Epithelial cell of proximal tubule (primary cell): ENCODE data around the gene ZIC5. TPM values are rescaled to one million over a fixed set of nuclear protein-coding genes. Genes with fewer than 3 reads are reported as not detected.

Experiments used
- DNase-seq: peaks from one replicate; pipeline ENCODE4 v3.0.0-alpha.2; 2011; ENCODE audit warnings: low read depth
- H3K4me3 ChIP-seq: 2 replicates; pipeline ENCODE4 v1.5.1; 2011; ENCODE audit warnings: low read depth, mild to moderate bottlenecking, low read length
- total RNA-seq: library from RNA; depleted of rRNA; stranded (reverse); fragments of >200 nt; gene quantifications from 2 replicates; pipeline ENCODE4 v1.2.3, GENCODE V29; 2015
- TF ChIP-seq, protein P1 (sequence below): conservative IDR thresholded peaks from 2 replicates; pipeline ENCODE4 v1.5.1; 2012; ENCODE audit warnings: low read depth, mild to moderate bottlenecking, low read length

ZIC5 gene
- total RNA-seq, 1 donor from 2014 or later, result not detected

DNA sequence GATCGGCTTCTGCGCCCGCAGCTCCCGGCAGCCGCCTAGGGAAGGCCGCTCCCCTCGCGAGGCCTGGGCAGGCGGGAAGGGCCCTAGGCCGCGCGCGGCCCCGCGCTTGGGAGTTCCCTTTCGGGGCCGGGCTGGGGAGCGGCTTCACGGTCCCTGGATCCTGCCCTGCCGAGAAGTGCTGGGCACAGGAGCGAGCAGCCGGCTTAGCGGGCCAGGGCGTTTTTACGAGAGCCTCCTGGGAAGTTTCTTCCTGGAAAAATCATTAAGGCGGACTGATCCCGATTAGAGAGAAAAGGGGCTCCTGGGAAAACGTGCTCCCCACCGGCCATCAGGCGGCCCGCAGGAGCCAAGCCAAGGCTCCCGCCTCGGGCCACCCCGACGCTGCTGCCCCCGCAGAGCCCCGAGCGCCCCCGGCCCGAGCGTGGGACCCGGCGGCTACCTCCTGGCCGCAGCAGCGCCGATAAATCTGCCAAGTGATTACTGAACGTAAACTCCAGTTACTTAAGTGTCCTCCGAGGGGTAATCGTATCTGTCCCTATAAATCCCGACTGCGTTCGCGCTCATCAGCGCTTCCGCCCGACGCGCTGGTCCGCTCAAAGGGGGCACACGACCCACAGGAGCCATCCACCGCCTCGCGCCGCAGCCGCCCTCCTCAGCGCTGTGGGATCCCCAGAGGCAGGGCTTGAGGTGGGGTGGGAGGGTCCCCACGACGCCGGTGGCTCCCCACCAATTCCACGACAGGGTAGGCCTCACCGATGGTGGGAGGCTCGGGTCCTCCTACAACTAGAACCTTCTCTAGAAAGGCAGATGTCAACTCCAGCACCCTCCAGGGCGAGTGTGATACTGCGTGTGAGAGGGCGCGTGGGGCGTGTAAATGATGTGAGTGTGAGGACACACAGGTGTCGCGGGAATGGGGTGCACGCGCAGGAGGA lies 2.8 kb downstream of the ZIC5 start:
- TF ChIP-seq, protein P1, sequence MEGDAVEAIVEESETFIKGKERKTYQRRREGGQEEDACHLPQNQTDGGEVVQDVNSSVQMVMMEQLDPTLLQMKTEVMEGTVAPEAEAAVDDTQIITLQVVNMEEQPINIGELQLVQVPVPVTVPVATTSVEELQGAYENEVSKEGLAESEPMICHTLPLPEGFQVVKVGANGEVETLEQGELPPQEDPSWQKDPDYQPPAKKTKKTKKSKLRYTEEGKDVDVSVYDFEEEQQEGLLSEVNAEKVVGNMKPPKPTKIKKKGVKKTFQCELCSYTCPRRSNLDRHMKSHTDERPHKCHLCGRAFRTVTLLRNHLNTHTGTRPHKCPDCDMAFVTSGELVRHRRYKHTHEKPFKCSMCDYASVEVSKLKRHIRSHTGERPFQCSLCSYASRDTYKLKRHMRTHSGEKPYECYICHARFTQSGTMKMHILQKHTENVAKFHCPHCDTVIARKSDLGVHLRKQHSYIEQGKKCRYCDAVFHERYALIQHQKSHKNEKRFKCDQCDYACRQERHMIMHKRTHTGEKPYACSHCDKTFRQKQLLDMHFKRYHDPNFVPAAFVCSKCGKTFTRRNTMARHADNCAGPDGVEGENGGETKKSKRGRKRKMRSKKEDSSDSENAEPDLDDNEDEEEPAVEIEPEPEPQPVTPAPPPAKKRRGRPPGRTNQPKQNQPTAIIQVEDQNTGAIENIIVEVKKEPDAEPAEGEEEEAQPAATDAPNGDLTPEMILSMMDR, result no peak
- no peak for DNase-seq
- peak overlapping the region; percentile 22 for H3K4me3 ChIP-seq

DNA sequence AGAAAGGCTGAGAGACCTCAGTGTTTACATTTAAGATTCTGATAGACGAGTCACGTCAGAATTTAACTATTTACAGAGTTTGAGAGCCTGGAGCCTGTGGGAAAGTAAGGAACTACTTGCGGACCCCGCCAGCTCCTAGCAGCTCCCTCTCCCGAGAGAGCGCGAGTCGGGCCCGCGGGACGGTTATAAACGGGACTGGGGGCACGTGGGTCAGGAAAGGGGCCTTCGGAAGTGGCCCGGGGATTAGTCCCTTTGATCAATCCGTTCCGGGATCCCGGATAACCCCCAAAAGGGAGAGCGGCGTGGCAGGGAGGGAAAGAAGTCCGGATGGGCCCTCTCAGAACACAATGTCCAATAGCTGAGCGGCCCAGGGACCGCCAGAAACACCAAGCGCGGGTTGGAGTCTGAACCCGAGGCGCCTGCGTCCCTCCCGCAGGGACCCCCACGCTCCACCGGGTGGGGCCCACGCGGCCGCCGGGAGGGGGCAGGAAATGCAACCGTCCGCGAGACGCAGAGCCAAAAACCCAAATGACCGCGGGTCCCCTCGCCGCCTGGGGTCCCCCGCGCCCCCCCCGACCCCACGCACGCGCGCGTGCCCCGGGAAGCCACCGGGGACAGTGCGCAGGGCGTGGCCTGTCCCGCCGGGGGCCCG lies 3.6 kb downstream of the ZIC5 start:
- peak overlapping the region; percentile 22 for H3K4me3 ChIP-seq
- no peak for DNase-seq
- TF ChIP-seq, protein P1, result no peak

DNA sequence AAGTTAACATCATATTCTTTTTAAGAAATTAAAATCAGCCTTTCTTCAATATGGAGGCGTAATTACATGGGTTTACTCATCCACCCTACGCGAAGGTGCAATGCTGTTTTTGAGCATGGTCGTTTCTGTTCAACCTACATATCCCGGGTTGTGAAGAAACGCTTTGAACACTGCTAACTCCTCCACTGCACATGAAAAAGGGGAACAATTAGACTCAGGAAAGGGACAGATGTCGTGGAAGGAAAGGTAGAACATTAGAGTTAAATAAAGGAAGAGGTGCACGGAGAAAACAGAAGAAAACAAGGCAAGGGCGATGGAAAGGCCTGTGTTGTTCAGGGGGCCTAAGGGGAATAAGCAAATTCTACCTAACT lies 4.1 kb downstream of the ZIC5 start:
- TF ChIP-seq, protein P1, result no peak
- DNase-seq, result no peak
- H3K4me3 ChIP-seq, result no peak overlapping the region

DNA sequence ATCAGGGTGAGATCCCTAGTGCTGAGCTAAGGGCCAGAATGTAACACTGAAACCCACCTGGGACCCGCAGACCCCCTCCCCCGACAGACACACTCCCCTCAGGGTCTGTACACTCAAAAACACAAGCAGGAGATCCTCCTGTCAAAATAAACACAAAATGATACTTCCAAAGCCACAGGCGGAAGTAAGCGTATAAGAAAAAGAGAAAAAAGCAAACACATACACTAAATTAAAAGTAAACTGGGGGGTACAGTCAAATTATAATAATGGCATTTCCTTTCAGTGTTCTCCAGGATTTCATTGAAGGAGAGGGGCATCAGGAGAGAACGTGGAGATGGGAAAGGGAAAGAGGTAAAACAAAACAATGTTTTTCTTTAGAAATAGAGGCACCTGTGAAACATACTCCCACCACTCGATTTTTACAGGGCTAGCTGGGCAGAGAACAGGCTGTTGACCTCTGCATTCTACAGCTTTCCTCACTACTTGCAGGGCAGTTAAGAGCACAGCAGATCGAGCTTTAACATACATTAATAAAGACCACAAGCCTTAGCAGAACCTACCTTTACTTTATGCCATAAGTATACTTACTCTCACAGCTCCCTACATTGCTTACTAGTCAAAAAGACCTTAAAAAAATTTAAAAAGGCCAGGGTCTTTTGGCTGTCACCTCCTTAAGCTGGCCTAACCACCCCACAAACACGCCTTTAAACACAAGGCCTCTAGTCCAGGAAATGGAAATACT lies 5.3 kb downstream of the ZIC5 start:
- DNase-seq, result no peak
- TF ChIP-seq, protein P1, result no peak
- H3K4me3 ChIP-seq, result no peak overlapping the region

DNA sequence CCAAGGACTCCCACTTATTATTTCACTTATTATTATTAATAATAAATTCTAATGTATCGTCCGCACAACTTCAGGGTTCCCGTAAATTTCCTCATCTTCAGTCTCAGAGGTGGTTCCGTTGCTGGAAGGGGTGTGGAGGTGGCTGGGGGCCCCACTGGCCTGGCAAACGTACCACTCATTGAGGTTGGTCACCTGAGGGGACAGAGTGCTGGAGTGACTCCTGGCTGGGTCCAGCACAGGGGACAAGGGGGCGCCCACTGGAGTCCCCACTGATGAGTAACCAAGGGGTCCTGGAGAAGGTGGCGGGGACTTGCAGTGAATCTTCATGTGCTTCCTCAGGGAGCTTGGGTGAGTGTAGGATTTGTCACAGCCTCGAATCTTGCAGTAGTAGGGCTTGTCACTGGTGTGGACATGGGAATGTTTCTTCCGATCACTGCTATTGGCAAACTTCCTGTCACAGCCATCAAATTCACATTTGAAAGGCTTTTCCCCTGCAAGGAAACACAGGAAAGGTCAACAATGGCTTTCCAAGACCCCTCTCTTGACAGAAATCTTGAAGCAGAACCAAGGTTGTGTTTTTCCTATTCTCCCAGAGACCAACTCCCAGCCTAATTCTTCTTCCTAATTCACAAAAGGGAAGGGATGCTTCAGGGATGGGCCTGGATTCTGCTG lies 6.1 kb downstream of the ZIC5 start:
- DNase-seq, result no peak
- TF ChIP-seq, protein P1, result no peak
- H3K4me3 ChIP-seq, result no peak overlapping the region

DNA sequence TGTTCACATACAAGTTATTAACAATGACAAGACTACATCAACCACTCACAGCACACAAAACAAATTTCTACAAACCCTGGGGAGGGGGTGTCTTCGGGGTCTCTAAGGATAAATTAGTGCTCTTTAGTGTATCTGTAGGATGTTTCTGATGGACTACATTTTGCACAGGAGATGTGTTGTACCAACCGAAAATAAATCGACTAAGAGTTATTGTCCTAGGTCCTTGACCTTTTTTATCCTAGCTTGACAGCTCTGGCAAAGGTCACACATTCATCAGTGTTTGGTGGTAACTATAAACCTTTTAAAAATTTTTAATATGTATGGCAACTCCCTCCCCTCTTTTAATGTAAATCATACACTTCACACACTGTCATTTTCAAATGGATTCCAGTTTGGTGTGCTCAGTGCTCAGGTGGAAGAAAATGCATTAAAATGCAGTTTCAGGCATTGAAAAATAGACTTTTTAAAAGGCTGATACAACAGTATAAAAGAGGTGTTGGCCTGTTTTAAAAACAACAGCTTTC lies 7.7 kb downstream of the ZIC5 start:
- no peak for DNase-seq
- TF ChIP-seq, protein P1, result no peak
- H3K4me3 ChIP-seq, result no peak overlapping the region
